Stomach (tissue), 4 donors: ENCODE results near the gene NISCH.

ENCODE experiments used
- EP300 ChIP-seq: sonication (generic); formaldehyde crosslinking; IDR thresholded peaks from one replicate; pipeline ENCODE4 v1.6.1; 2017; ENCODE audit warnings: antibody characterized with exemption
- POLR2A ChIP-seq, 4 donors: fragments of 450-650 bp; IDR thresholded peaks; one replicate each; pipeline ENCODE4 v1.6.1; 2016; ENCODE audit warnings: antibody characterized with exemption in 4 of 4, control low read depth in 2 of 4, mild to moderate bottlenecking in 1 of 4, moderate library complexity in 1 of 4
- TF ChIP-seq, protein P1 (sequence below), 7 experiments: fragments of 450-650 bp in 4 of 7; fragments of 200-600 bp in 3 of 7; sonication (generic) in 3 of 7; IDR thresholded peaks; one replicate each; pipeline ENCODE4 v1.5.1; 2016 to 2019; ENCODE audit warnings: antibody characterized with exemption in 7 of 7, control low read depth in 2 of 7, mild to moderate bottlenecking in 1 of 7

DNA sequence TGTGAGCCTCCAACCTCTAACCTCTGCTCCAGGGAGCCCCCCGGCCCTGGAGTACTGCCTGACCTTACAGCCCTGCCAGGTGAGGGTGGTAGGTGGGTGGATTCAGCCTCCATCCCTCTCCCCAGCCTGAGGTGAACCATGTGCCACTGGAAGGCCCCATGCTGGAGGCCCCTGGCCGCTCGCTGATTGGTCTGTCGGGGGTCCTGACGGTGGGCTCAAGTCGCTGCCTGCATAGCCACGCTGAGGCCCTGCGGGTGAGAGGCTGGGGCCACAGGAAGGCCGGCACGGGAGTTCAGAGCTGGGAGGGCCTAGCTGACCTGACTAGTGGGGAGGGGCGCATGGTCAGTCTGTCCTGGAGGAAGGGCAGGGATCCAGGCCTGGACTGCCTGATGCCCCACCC, 59.2 kb downstream of the NISCH start:
- TF ChIP-seq, protein P1, sequence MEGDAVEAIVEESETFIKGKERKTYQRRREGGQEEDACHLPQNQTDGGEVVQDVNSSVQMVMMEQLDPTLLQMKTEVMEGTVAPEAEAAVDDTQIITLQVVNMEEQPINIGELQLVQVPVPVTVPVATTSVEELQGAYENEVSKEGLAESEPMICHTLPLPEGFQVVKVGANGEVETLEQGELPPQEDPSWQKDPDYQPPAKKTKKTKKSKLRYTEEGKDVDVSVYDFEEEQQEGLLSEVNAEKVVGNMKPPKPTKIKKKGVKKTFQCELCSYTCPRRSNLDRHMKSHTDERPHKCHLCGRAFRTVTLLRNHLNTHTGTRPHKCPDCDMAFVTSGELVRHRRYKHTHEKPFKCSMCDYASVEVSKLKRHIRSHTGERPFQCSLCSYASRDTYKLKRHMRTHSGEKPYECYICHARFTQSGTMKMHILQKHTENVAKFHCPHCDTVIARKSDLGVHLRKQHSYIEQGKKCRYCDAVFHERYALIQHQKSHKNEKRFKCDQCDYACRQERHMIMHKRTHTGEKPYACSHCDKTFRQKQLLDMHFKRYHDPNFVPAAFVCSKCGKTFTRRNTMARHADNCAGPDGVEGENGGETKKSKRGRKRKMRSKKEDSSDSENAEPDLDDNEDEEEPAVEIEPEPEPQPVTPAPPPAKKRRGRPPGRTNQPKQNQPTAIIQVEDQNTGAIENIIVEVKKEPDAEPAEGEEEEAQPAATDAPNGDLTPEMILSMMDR (IDR thresholded peaks at IDR 0.05), result no peak
- TF ChIP-seq POLR2A (IDR thresholded peaks at IDR 0.05) (no peak), EP300 (no peak)
